Measurements from ENCODE around the gene GPR176. TPM values are rescaled to one million over a fixed set of nuclear protein-coding genes. Genes with fewer than 3 reads are reported as not detected.

The GPR176 gene
- total RNA-seq, 1 donor from 2014 or later: 21.1 TPM

GRCh38 chr15:39874890-39875549, 45.0 kb downstream of the GPR176 start:
- H3K27ac Mint-ChIP-seq (ENCODE audit: unreplicated experiment): no peak overlapping the region
- no peaks in the 10 kb centered on the region for H3K9me3 Mint-ChIP-seq (ENCODE audit: unreplicated experiment)
- no peak overlapping the region for H3K4me3 Mint-ChIP-seq (ENCODE audit: unreplicated experiment)
- peak; percentile 75 for TF ChIP-seq CTCF (IDR thresholded peaks at IDR 0.05)
- no peak for DNase-seq (ENCODE audit: extremely low spot score, unreplicated experiment)
- no peaks in the 10 kb centered on the region for H3K27me3 Mint-ChIP-seq (ENCODE audit: unreplicated experiment)
- no peaks in the 10 kb centered on the region for H3K36me3 Mint-ChIP-seq (ENCODE audit: unreplicated experiment)
- peaks cover 11% of the 10 kb centered on the region for H3K4me1 Mint-ChIP-seq (ENCODE audit: unreplicated experiment)

DNA sequence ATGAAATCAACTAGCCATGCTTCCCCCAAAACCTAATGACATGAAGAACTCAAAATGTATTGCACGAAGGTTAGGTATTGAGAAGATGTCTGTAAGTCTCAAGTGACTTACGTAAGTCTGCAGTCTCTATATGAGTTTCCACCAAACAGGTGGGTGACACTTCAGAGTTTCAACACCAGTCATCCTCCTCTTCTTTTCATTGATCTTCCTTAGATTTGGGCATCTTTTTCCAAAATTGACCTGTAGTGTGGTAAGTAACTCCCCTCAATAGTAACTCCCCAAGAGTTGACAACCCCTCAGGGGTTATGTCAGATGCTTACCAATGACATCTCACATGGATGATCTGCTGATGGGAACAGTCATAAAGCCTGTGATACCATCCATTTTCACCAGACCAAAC, 46.1 kb downstream of the GPR176 start:
- Mint-ChIP-seq H3K36me3 (ENCODE audit: unreplicated experiment) (no peaks in the 10 kb centered on the region), H3K4me3 (ENCODE audit: unreplicated experiment) (no peak overlapping the region), H3K4me1 (ENCODE audit: unreplicated experiment) (peaks cover 14% of the 10 kb centered on the region), H3K27ac (ENCODE audit: unreplicated experiment) (no peak overlapping the region), H3K9me3 (ENCODE audit: unreplicated experiment) (no peaks in the 10 kb centered on the region), H3K27me3 (ENCODE audit: unreplicated experiment) (no peaks in the 10 kb centered on the region)
- DNase-seq (ENCODE audit: extremely low spot score, unreplicated experiment): no peak
- no peak for TF ChIP-seq CTCF (IDR thresholded peaks at IDR 0.05)

DNA sequence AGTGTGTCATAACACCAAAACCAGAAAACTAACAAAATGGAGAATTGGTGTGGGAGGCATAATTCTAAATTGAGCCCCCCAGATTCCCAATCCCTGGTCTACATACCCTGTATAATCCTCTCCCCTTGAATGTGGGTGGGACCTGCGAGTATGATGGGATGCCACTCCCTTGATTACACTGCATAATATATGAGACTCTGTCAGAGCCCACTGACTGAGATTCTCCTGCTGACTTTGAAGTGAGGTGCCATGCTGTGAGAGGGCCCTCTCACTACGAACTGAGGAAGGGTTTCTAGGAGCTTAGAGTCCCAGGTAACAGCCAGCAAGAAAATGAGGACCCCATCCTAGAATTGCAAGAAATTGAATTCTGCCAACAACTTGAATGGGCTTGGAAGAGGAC, 49.5 kb downstream of the GPR176 start:
- peaks cover 21% of the 10 kb centered on the region for H3K4me1 Mint-ChIP-seq (ENCODE audit: unreplicated experiment)
- H3K27me3 Mint-ChIP-seq (ENCODE audit: unreplicated experiment): no peaks in the 10 kb centered on the region
- no peak overlapping the region for H3K27ac Mint-ChIP-seq (ENCODE audit: unreplicated experiment)

GRCh38 chr15:39869858-39870515, 50.1 kb downstream of the GPR176 start:
- TF ChIP-seq CTCF (IDR thresholded peaks at IDR 0.05): no peak
- H3K27me3 Mint-ChIP-seq (ENCODE audit: unreplicated experiment): no peaks in the 10 kb centered on the region
- H3K27ac Mint-ChIP-seq (ENCODE audit: unreplicated experiment): no peak overlapping the region
- DNase-seq (ENCODE audit: extremely low spot score, unreplicated experiment): no peak
- no peaks in the 10 kb centered on the region for H3K36me3 Mint-ChIP-seq (ENCODE audit: unreplicated experiment)
- no peaks in the 10 kb centered on the region for H3K9me3 Mint-ChIP-seq (ENCODE audit: unreplicated experiment)
- no peak overlapping the region for H3K4me3 Mint-ChIP-seq (ENCODE audit: unreplicated experiment)
- peaks cover 21% of the 10 kb centered on the region for H3K4me1 Mint-ChIP-seq (ENCODE audit: unreplicated experiment)

More for the DNA sequence above, 49.5 kb downstream of the GPR176 start:
- H3K9me3 Mint-ChIP-seq (ENCODE audit: unreplicated experiment): no peaks in the 10 kb centered on the region
- no peaks in the 10 kb centered on the region for H3K36me3 Mint-ChIP-seq (ENCODE audit: unreplicated experiment)
- TF ChIP-seq CTCF (IDR thresholded peaks at IDR 0.05): no peak
- H3K4me3 Mint-ChIP-seq (ENCODE audit: unreplicated experiment): no peak overlapping the region
- DNase-seq (ENCODE audit: extremely low spot score, unreplicated experiment): no peak

DNA sequence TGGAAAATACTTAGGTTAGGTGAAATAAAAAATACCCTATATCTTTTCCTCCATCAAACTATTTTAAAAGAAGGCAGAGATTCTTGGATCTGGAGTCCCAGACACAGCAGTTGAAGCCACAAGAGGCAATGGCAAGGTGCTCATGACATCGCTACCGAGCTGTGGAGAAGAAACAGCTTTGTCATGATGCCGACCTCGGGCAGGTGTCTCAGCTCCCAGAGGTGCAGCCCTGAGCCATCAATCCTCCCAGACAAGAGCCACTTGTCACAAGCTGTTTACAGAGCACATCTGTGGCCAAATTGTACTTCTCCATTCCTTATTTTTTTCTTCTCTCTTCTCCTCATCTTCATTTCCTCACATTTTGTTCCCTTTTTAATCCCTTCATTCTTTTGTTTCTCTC, 50.8 kb downstream of the GPR176 start:
- no peak for DNase-seq (ENCODE audit: extremely low spot score, unreplicated experiment)
- Mint-ChIP-seq H3K27me3 (ENCODE audit: unreplicated experiment) (no peaks in the 10 kb centered on the region), H3K4me1 (ENCODE audit: unreplicated experiment) (peaks cover 21% of the 10 kb centered on the region), H3K36me3 (ENCODE audit: unreplicated experiment) (peaks cover 4% of the 10 kb centered on the region), H3K27ac (ENCODE audit: unreplicated experiment) (no peak overlapping the region), H3K4me3 (ENCODE audit: unreplicated experiment) (no peak overlapping the region), H3K9me3 (ENCODE audit: unreplicated experiment) (peaks cover 5% of the 10 kb centered on the region)
- no peak for TF ChIP-seq CTCF (IDR thresholded peaks at IDR 0.05)
